HepG2 (cell line): ENCODE measurements around the gene CCDC86. TPM values are rescaled to one million over a fixed set of nuclear protein-coding genes. Genes with fewer than 3 reads are reported as not detected.

Experiments used
- ATAD3A ChIP-seq: sonication (generic); formaldehyde crosslinking; IDR thresholded peaks from 2 replicates; pipeline ENCODE4 v1.4.0; 2020; ENCODE audit warnings: missing genetic modification reagents
- CBFB ChIP-seq: sonication (generic); formaldehyde crosslinking; IDR thresholded peaks from 2 replicates; pipeline ENCODE4 v1.4.0; 2020; ENCODE audit warnings: missing genetic modification reagents
- CTCF ChIP-seq: sonication (generic); formaldehyde crosslinking; IDR thresholded peaks from 2 replicates; pipeline ENCODE4 v1.5.0; 2020; ENCODE audit warnings: mild to moderate bottlenecking, missing genetic modification reagents, moderate library complexity
- GPN1 ChIP-seq: sonication (generic); formaldehyde crosslinking; IDR thresholded peaks from 2 replicates; pipeline ENCODE4 v1.5.1; 2020; ENCODE audit warnings: missing genetic modification reagents, borderline replicate concordance
- HNF4A ChIP-seq: sonication (generic); formaldehyde crosslinking; IDR thresholded peaks from 2 replicates; pipeline ENCODE4 v1.4.0; 2020; ENCODE audit warnings: missing genetic modification reagents
- IRX3 ChIP-seq: sonication (generic); formaldehyde crosslinking; IDR thresholded peaks from 2 replicates; pipeline ENCODE4 v1.8.1; 2023; ENCODE audit warnings: mild to moderate bottlenecking, low read depth, missing genetic modification reagents, borderline replicate concordance
- KMT2A ChIP-seq: sonication (generic); formaldehyde crosslinking; IDR thresholded peaks from 2 replicates; pipeline ENCODE4 v1.4.0; 2020; ENCODE audit warnings: missing genetic modification reagents
- NFKB2 ChIP-seq: sonication (generic); formaldehyde crosslinking; IDR thresholded peaks from 2 replicates; pipeline ENCODE4 v1.4.0; 2020; ENCODE audit warnings: missing genetic modification reagents, borderline replicate concordance
- SNAPC5 ChIP-seq: sonication (generic); formaldehyde crosslinking; IDR thresholded peaks from 2 replicates; pipeline ENCODE4 v1.8.1; 2023; ENCODE audit warnings: mild to moderate bottlenecking, missing genetic modification reagents, borderline replicate concordance
- TBX3 ChIP-seq: fragments of 450-650 bp; IDR thresholded peaks from 2 replicates; pipeline ENCODE4 v1.6.1; 2017; ENCODE audit warnings: antibody characterized with exemption, mild to moderate bottlenecking, inconsistent platforms, borderline replicate concordance
- ZBTB39 ChIP-seq: sonication (generic); formaldehyde crosslinking; IDR thresholded peaks from 2 replicates; pipeline ENCODE4 v1.5.0; 2020; ENCODE audit warnings: missing genetic modification reagents
- ZGPAT ChIP-seq: IDR thresholded peaks from 2 replicates; pipeline ENCODE4 v1.6.1; 2016; ENCODE audit warnings: mild to moderate bottlenecking
- ZNF224 ChIP-seq: sonication (generic); formaldehyde crosslinking; IDR thresholded peaks from 2 replicates; pipeline ENCODE4 v1.5.0; 2020; ENCODE audit warnings: mild to moderate bottlenecking, missing genetic modification reagents
- ZNF513 ChIP-seq: sonication (generic); formaldehyde crosslinking; conservative IDR thresholded peaks from 2 replicates; pipeline ENCODE4 v1.5.0; 2020; ENCODE audit warnings: missing genetic modification reagents
- ZNF574 ChIP-seq: sonication (generic); formaldehyde crosslinking; IDR thresholded peaks from 2 replicates; pipeline ENCODE4 v1.4.0; 2020; ENCODE audit warnings: missing genetic modification reagents
- ZNF720 ChIP-seq: sonication (generic); formaldehyde crosslinking; IDR thresholded peaks from 2 replicates; pipeline ENCODE4 v1.4.0; 2020; ENCODE audit warnings: missing genetic modification reagents
- ZNF737 ChIP-seq: sonication (generic); formaldehyde crosslinking; IDR thresholded peaks from 2 replicates; pipeline ENCODE4 v1.5.0; 2020; ENCODE audit warnings: missing genetic modification reagents, mild to moderate bottlenecking, borderline replicate concordance
- ZNF766 ChIP-seq: sonication (generic); formaldehyde crosslinking; IDR thresholded peaks from 2 replicates; pipeline ENCODE4 v1.5.0; 2020; ENCODE audit warnings: missing genetic modification reagents, borderline replicate concordance
- ZNF878 ChIP-seq: sonication (generic); formaldehyde crosslinking; IDR thresholded peaks from 2 replicates; pipeline ENCODE4 v1.8.1; 2023; ENCODE audit warnings: mild to moderate bottlenecking, missing genetic modification reagents, moderate library complexity
- polyA plus RNA-seq, 8 experiments: library from polyadenylated mRNA; depleted of rRNA in 3 of 8; stranded (reverse) in 7 of 8; unstranded in 1 of 8; fragments of >200 nt; fragmentation: Illumina TruSeq in 4 of 8; extraction: Trizol in 4 of 8; gene quantifications; 2 replicates each; pipeline versions ENCODE4 v1.2.1 to v1.2.3, GENCODE V29; 2011 to 2016; ENCODE audit warnings: low read depth in 4 of 8, missing spikeins in 1 of 8, mixed read lengths in 1 of 8; ENCODE audit not compliant: insufficient read depth in 1 of 8
- total RNA-seq, 5 experiments: library from RNA; depleted of rRNA; stranded (reverse); fragments of >200 nt; fragmentation: Illumina TruSeq; extraction: Trizol; gene quantifications; 2 replicates each; pipeline ENCODE4 v1.2.3, GENCODE V29; 2016; ENCODE audit warnings: low read depth in 1 of 5

The CCDC86 gene
- total and polyA plus RNA-seq, 2 of the 13 experiments (the other 11 are each of a cell fraction or from before 2014, with no cell fraction given) = 33.8 to 37.6 TPM

- TF ChIP-seq ZGPAT = peak; percentile 94
- TF ChIP-seq ZNF574 (CRISPR knock-in tag) = peak; percentile 94
- no peak for TF ChIP-seq GPN1 (CRISPR knock-in tag)
- TF ChIP-seq ZNF737 (CRISPR knock-in tag) = no peak; the same call in 1 of the 2 replicates
- no peak for TF ChIP-seq CTCF (CRISPR knock-in tag)
- peak; percentile 27; the same call in 1 of the 2 replicates for TF ChIP-seq TBX3
- peak; percentile 38; the same call in 1 of the 2 replicates for TF ChIP-seq IRX3 (CRISPR knock-in tag)
- TF ChIP-seq ZNF513 (CRISPR knock-in tag) = no peak; the same call in 1 of the 2 replicates
- peak; percentile 48; the same call in 1 of the 2 replicates for TF ChIP-seq ZNF878 (CRISPR knock-in tag)
- no peak for TF ChIP-seq ZBTB39 (CRISPR knock-in tag)
- peak; percentile 93 for TF ChIP-seq KMT2A (CRISPR knock-in tag)
- peak; percentile 72; the same call in 1 of the 2 replicates for TF ChIP-seq NFKB2 (CRISPR knock-in tag)
- TF ChIP-seq ATAD3A (CRISPR knock-in tag) = no peak
- TF ChIP-seq ZNF766 (CRISPR knock-in tag) = no peak
- TF ChIP-seq SNAPC5 (CRISPR knock-in tag) = no peak
- TF ChIP-seq ZNF224 (CRISPR knock-in tag) = no peak
- TF ChIP-seq HNF4A (CRISPR knock-in tag) = no peak
- TF ChIP-seq CBFB (CRISPR knock-in tag) = peak; percentile 84
- TF ChIP-seq ZNF720 = no peak
Measured at GRCh38 chr11:60841797-60842667, at the start of gene CCDC86 (continued).
